IMR-90 (cell line): ENCODE data around the gene SV2B. TPM values are rescaled to one million over a fixed set of nuclear protein-coding genes. Genes with fewer than 3 reads are reported as not detected.
A peak's percentile ranks its signal among the peaks of the same experiment; 100 is the strongest.

Experiments used
- ATAC-seq: fragments of 200-7000 bp; cut with Tn5 transposase; 2 replicates; pipeline ENCODE4 v1.9.1; 2020; ENCODE audit warnings: low read depth, mild to moderate bottlenecking, moderate library complexity
- BruUV-seq: library from RNA; stranded (reverse); fragments of 400-500 nt; replicated peaks from 2 replicates; lab custom pipeline; 2021; lab: Mats Ljungman, UMichigan
- CTCF ChIA-PET: fragments of 300-600 bp; formaldehyde crosslinking; extraction: SDS; loops from one replicate; lab custom pipeline; 2021; ENCODE audit warnings: antibody characterized with exemption; lab: Yijun Ruan, JAX
- POLR2A ChIA-PET: fragments of 300-600 bp; sonication (Branson Sonifier 250); formaldehyde crosslinking; loops from one replicate; lab custom pipeline; 2022; ENCODE audit warnings: antibody characterized with exemption; ENCODE audit not compliant: unreplicated experiment; lab: Charles Lee
- DNase-seq: peaks from one replicate; pipeline ENCODE4 v3.0.0; 2013
- H2AFZ ChIP-seq: replicated peaks from 2 replicates; pipeline ENCODE3; 2013; ENCODE audit warnings: low read length, mild to moderate bottlenecking; ENCODE audit not compliant: poor library complexity
- H2AK5ac ChIP-seq: 2 replicates; pipeline ENCODE4 v1.6.1; 2013; ENCODE audit warnings: low read depth, low read length, inconsistent platforms
- H2AK9ac ChIP-seq: replicated peaks from 2 replicates; pipeline ENCODE3; 2013; ENCODE audit warnings: mild to moderate bottlenecking, low read depth, low read length, moderate library complexity; ENCODE audit not compliant: poor library complexity
- H2BK120ac ChIP-seq: 2 replicates; pipeline ENCODE4 v1.6.1; 2013; ENCODE audit warnings: low read depth, low read length, inconsistent platforms
- H2BK15ac ChIP-seq: 3 replicates; pipeline ENCODE4 v1.6.1; 2013; ENCODE audit warnings: low read depth, low read length, inconsistent platforms
- H2BK20ac ChIP-seq: 2 replicates; pipeline ENCODE4 v1.6.1; 2013; ENCODE audit warnings: low read depth, mild to moderate bottlenecking, inconsistent platforms, low read length, moderate library complexity
- H2BK5ac ChIP-seq: 2 replicates; pipeline ENCODE4 v1.6.1; 2013; ENCODE audit warnings: mild to moderate bottlenecking, low read depth, low read length, inconsistent platforms; ENCODE audit not compliant: poor library complexity, severe bottlenecking
- H3K14ac ChIP-seq: replicated peaks from 2 replicates; pipeline ENCODE4 v1.6.1; 2013; ENCODE audit warnings: low read depth, low read length, inconsistent platforms
- H3K18ac ChIP-seq: 2 replicates; pipeline ENCODE4 v1.6.1; 2013; ENCODE audit warnings: low read depth, low read length, control low read depth
- H3K23ac ChIP-seq: 2 replicates; pipeline ENCODE4 v1.6.1; 2013; ENCODE audit warnings: low read depth, low read length, inconsistent platforms
- H3K27ac ChIP-seq: 2 replicates; pipeline ENCODE4 v1.5.1; 2013; ENCODE audit warnings: mild to moderate bottlenecking, control low read depth, low read length; ENCODE audit not compliant: insufficient read depth
- H3K27me3 ChIP-seq: 2 replicates; pipeline ENCODE4 v1.6.1; 2013; ENCODE audit warnings: low read length; ENCODE audit not compliant: control insufficient read depth, insufficient read depth
- H3K36me3 ChIP-seq: 2 replicates; pipeline ENCODE4 v1.6.1; 2013; ENCODE audit warnings: low read length, mixed read lengths; ENCODE audit not compliant: control insufficient read depth, insufficient read depth
- H3K4ac ChIP-seq: 2 replicates; pipeline ENCODE4 v1.6.1; 2013; ENCODE audit warnings: low read depth, low read length, inconsistent platforms
- H3K4me1 ChIP-seq: 2 replicates; pipeline ENCODE4 v1.6.1; 2013; ENCODE audit warnings: low read length, mixed read lengths; ENCODE audit not compliant: control insufficient read depth, insufficient read depth
- H3K4me2 ChIP-seq: 2 replicates; pipeline ENCODE4 v1.6.1; 2013; ENCODE audit warnings: low read depth, mild to moderate bottlenecking, control low read depth, low read length, moderate library complexity
- H3K4me3 ChIP-seq: 2 replicates; pipeline ENCODE4 v1.5.1; 2013; ENCODE audit warnings: low read depth, mild to moderate bottlenecking, control low read depth, low read length, moderate library complexity; ENCODE audit not compliant: insufficient read depth
- H3K56ac ChIP-seq: 2 replicates; pipeline ENCODE4 v1.6.1; 2013; ENCODE audit warnings: low read length, inconsistent platforms; ENCODE audit not compliant: insufficient read depth; ENCODE audit errors: extremely low read depth
- H3K79me1 ChIP-seq, 2 experiments: 2 replicates each; pipeline ENCODE4 v1.6.1; 2013; ENCODE audit warnings: low read length in 2 of 2, inconsistent platforms in 1 of 2, low read depth in 1 of 2
- H3K9ac ChIP-seq: 2 replicates; pipeline ENCODE4 v1.6.1; 2013; ENCODE audit warnings: low read depth, low read length, control low read depth
- H3K9me1 ChIP-seq: 2 replicates; pipeline ENCODE4 v1.6.1; 2013; ENCODE audit warnings: low read length, inconsistent platforms; ENCODE audit not compliant: insufficient read depth
- H3K9me3 ChIP-seq: 2 replicates; pipeline ENCODE4 v1.6.1; 2013; ENCODE audit warnings: low read length; ENCODE audit not compliant: control insufficient read depth, insufficient read depth
- H4K20me1 ChIP-seq: 2 replicates; pipeline ENCODE4 v1.6.1; 2013; ENCODE audit warnings: low read length, inconsistent platforms; ENCODE audit not compliant: insufficient read depth
- H4K5ac ChIP-seq: 2 replicates; pipeline ENCODE4 v1.6.1; 2013; ENCODE audit warnings: mild to moderate bottlenecking, low read depth, low read length, control low read depth
- H4K8ac ChIP-seq, 2 experiments: 2 replicates each; pipeline ENCODE4 v1.6.1; 2013; ENCODE audit warnings: low read depth in 2 of 2, low read length in 2 of 2, control low read depth in 1 of 2, inconsistent platforms in 1 of 2
- H4K91ac ChIP-seq: 2 replicates; pipeline ENCODE4 v1.6.1; 2013; ENCODE audit warnings: low read depth, low read length, inconsistent platforms; ENCODE audit not compliant: insufficient read depth
- BHLHE40 ChIP-seq: fragments of 150-350 bp; IDR thresholded peaks from 2 replicates; pipeline ENCODE4 v1.6.1; 2016; ENCODE audit warnings: mild to moderate bottlenecking, low read depth, low read length
- CEBPB ChIP-seq: IDR thresholded peaks from 2 replicates; pipeline ENCODE4 v1.6.1; 2012; ENCODE audit warnings: low read depth, low read length, improper control_type of control experiment
- CHD1 ChIP-seq: IDR thresholded peaks from 2 replicates; pipeline ENCODE4 v1.6.1; 2012; ENCODE audit warnings: low read depth, low read length, improper control_type of control experiment
- FOS ChIP-seq: fragments of 150-350 bp; IDR thresholded peaks from 2 replicates; pipeline ENCODE4 v1.6.1; 2016; ENCODE audit warnings: low read depth, low read length
- MAFK ChIP-seq: IDR thresholded peaks from 2 replicates; pipeline ENCODE4 v1.6.1; 2012; ENCODE audit warnings: low read depth, low read length, improper control_type of control experiment
- MAZ ChIP-seq: IDR thresholded peaks from 2 replicates; pipeline ENCODE4 v1.6.1; 2012; ENCODE audit warnings: low read depth, mild to moderate bottlenecking, low read length, improper control_type of control experiment, moderate library complexity, borderline replicate concordance
- MXI1 ChIP-seq: IDR thresholded peaks from 2 replicates; pipeline ENCODE4 v1.6.1; 2012; ENCODE audit warnings: low read depth, mild to moderate bottlenecking, low read length, moderate library complexity, borderline replicate concordance
- POLR2A ChIP-seq: IDR thresholded peaks from 2 replicates; pipeline ENCODE4 v1.6.1; 2012; ENCODE audit warnings: mild to moderate bottlenecking, low read depth, low read length
- WGBS, 2 experiments: methylation state at CpG; one replicate each; pipeline versions ENCODE4 v1.1.5 to v1.1.7; 2013; ENCODE audit warnings: missing lambda C conversion rate in 2 of 2; ENCODE audit not compliant: insufficient read length in 1 of 2; ENCODE audit errors: extremely low coverage in 2 of 2; 5-methylcytosine and 5-hydroxymethylcytosine counted together
- dilution Hi-C: fragments of 300-500 bp; cut with HindIII; formaldehyde crosslinking; loops from one replicate; pipeline ENCODE4 v1.14.3; 2018; ENCODE audit warnings: low sequenced_read_pairs; ENCODE audit not compliant: unreplicated experiment
- in situ Hi-C: fragments of 300-500 bp; cut with MboI; formaldehyde crosslinking; loops from 3 replicates; pipeline ENCODE4 v1.14.3; 2019; ENCODE audit warnings: low sequenced_read_pairs, inconsistent platforms, mixed read lengths
- intact Hi-C: fragments of 100-400 bp; cut with micrococcal nuclease; formaldehyde crosslinking; loops from 2 replicates; pipeline ENCODE4 v1.10.0; 2022
- polyA plus RNA-seq, 3 experiments: library from polyadenylated mRNA; depleted of rRNA; stranded (reverse); fragments of >200 nt; gene quantifications; 2 replicates each; pipeline ENCODE4 v1.2.3, GENCODE V29; 2012; ENCODE audit warnings: low replicate concordance in 1 of 3
- total RNA-seq: library from RNA; depleted of rRNA; stranded (reverse); fragments of >200 nt; gene quantifications from 2 replicates; pipeline ENCODE4 v1.2.3, GENCODE V29; 2012
- TF ChIP-seq, protein P1 (sequence below): fragments of 150-350 bp; IDR thresholded peaks from 2 replicates; pipeline ENCODE4 v1.6.1; 2016; ENCODE audit warnings: low read depth, mild to moderate bottlenecking, low read length, moderate library complexity, borderline replicate concordance

SV2B gene
- total and polyA plus RNA-seq, 2 of the 4 experiments (the other 2 are of a cell fraction), result not detected

DNA sequence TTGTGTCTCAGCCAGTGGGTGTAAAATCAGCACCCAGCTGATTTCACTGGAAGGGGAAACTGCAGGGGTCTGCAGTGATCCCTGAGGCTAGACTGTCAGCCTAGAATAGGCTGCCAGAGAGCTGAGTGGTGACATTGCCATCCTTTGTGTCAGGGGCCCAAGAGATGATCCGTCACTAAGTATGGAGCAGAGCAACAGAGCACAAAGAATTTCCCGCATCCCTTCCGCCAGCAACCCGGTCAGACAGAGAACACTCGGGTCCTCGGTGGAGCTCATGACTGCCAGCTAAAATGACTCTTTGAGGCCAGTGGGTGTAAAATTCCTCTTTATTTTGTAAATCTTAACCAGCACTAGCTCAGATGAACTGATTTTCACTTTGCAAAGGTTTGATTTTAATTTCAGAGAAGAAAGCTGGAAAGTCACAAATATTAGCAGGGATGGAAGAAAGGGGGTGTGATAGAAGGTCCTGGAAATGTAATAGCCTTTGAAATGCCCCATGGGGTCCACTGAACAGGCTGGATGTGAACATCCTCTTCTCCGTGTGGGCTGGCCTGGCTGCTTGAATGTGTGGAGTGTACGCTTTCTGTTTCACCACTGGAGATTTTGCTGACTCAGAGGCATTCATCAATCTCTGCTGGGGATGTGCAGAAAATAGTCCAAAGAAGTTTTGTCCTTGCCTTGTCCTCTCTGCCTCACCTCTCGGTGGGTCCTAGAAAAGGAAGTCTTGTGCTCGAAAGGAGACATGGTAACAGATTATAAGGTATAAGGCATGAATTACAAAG lies 138.8 kb downstream of the SV2B start:
- Histone ChIP-seq H3K9me3 (no peaks in the 10 kb centered on the region), H3K18ac (no peak overlapping the region), H3K4me1 (no peaks in the 10 kb centered on the region), H3K4me2 (no peak overlapping the region), H3K4me3 (no peak overlapping the region), H2AK9ac (no peak overlapping the region), H4K5ac (no peak overlapping the region), H3K27ac (no peak overlapping the region), H3K36me3 (no peaks in the 10 kb centered on the region), H2BK15ac (no peak overlapping the region), H3K9ac (no peak overlapping the region), H3K23ac (no peak overlapping the region), H2BK5ac (no peak overlapping the region), H2AFZ (peak overlapping the region; percentile 17), H4K91ac (no peak overlapping the region), H2BK20ac (no peak overlapping the region), H2AK5ac (no peak overlapping the region), H3K4ac (no peak overlapping the region), H3K56ac (no peak overlapping the region), H3K9me1 (no peaks in the 10 kb centered on the region), H4K8ac (no peak overlapping the region), H4K20me1 (no peaks in the 10 kb centered on the region), H2BK120ac (no peak overlapping the region), H3K27me3 (no peaks in the 10 kb centered on the region; the same call in 1 of the 2 replicates), H3K79me1 (no peaks in the 10 kb centered on the region), H3K14ac (no peak overlapping the region)
- no TSS peak for BruUV-seq
- DNase-seq, result no peak
- ChIA-PET POLR2A (no interaction called here), CTCF (no interaction called here)
- ATAC-seq, result no peak
- intact Hi-C loops (no loop called here), in situ Hi-C loops (no loop called here), dilution Hi-C loops (no loop called here)
- WGBS, 2 experiments, result 39% methylated on average over 2 of the region's 10 CpGs; no CpG with 5 or more reads in 1 of the 2 experiments
- no peak for TF ChIP-seq CEBPB
- TF ChIP-seq, protein P1, sequence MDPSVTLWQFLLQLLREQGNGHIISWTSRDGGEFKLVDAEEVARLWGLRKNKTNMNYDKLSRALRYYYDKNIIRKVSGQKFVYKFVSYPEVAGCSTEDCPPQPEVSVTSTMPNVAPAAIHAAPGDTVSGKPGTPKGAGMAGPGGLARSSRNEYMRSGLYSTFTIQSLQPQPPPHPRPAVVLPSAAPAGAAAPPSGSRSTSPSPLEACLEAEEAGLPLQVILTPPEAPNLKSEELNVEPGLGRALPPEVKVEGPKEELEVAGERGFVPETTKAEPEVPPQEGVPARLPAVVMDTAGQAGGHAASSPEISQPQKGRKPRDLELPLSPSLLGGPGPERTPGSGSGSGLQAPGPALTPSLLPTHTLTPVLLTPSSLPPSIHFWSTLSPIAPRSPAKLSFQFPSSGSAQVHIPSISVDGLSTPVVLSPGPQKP, result no peak
- no peak for TF ChIP-seq MXI1
- no peak for TF ChIP-seq CHD1
- no peak for TF ChIP-seq POLR2A
- TF ChIP-seq FOS, result no peak
- peak; percentile 72 for TF ChIP-seq MAFK
- TF ChIP-seq BHLHE40, result no peak
- TF ChIP-seq MAZ, result no peak
